ENCODE results near the gene BACH2. TPM values are rescaled to one million over a fixed set of nuclear protein-coding genes. Genes with fewer than 3 reads are reported as not detected.

The BACH2 gene
- total and polyA plus RNA-seq, 4 donors = 0.78 to 17.4 (median 3.2) TPM

GRCh38 chr6:90039911-90040310 is 256.7 kb downstream of the BACH2 start:
- WGBS, 2 donors = 81 to 86% methylated on average over 2 of the region's 2 CpGs
- H3K27me3 ChIP-seq (ENCODE audit: control insufficient read depth in 3 of 3, insufficient read depth in 3 of 3, low read length in 2 of 3) = no peaks in the 10 kb centered on the region
- DNase-seq = no peak
- H3K36me3 ChIP-seq (ENCODE audit: control insufficient read depth in 4 of 4, insufficient read depth in 4 of 4, low read length in 4 of 4) = no peaks in the 10 kb centered on the region
- no peak overlapping the region for H3K9ac ChIP-seq (ENCODE audit: insufficient read depth in 1 of 2, low read length in 2 of 2)
- no peaks in the 10 kb centered on the region for H3K9me3 ChIP-seq (ENCODE audit: control insufficient read depth in 4 of 4, insufficient read depth in 3 of 4, low read length in 3 of 4)
- TF ChIP-seq CTCF (IDR thresholded peaks at IDR 0.05; ENCODE audit: control extremely low read depth, extremely low read depth) = no peak
- no peaks in the 10 kb centered on the region for H3K4me1 ChIP-seq (ENCODE audit: control insufficient read depth in 5 of 5, insufficient read depth in 5 of 5, low read length in 5 of 5)
- H3K27ac ChIP-seq (ENCODE audit: low read depth in 1 of 2, low read length in 1 of 2) = no peak overlapping the region
- H3K4me3 ChIP-seq = no peak overlapping the region
- ATAC-seq (ENCODE audit: insufficient read depth, low FRiP score) = no peak

- H3K27me3 ChIP-seq (ENCODE audit: control insufficient read depth in 3 of 3, insufficient read depth in 3 of 3, low read length in 2 of 3) = no peaks in the 10 kb centered on the region
- ATAC-seq (ENCODE audit: insufficient read depth, low FRiP score) (no peak), DNase-seq (peak in 2 of 3 donors; percentile 60 to 69)
- 94 to 96% methylated on average over 18 of the region's 18 CpGs for WGBS, 2 donors
- no peak overlapping the region for H3K4me3 ChIP-seq
- no peak for TF ChIP-seq CTCF (IDR thresholded peaks at IDR 0.05; ENCODE audit: control extremely low read depth, extremely low read depth)
- no peaks in the 10 kb centered on the region for H3K9me3 ChIP-seq (ENCODE audit: control insufficient read depth in 4 of 4, insufficient read depth in 3 of 4, low read length in 3 of 4)
- no peaks in the 10 kb centered on the region for H3K4me1 ChIP-seq (ENCODE audit: control insufficient read depth in 5 of 5, insufficient read depth in 5 of 5, low read length in 5 of 5)
- no peak overlapping the region for H3K27ac ChIP-seq (ENCODE audit: low read depth in 1 of 2, low read length in 1 of 2)
- no peak overlapping the region for H3K9ac ChIP-seq (ENCODE audit: insufficient read depth in 1 of 2, low read length in 2 of 2)
- H3K36me3 ChIP-seq (ENCODE audit: control insufficient read depth in 4 of 4, insufficient read depth in 4 of 4, low read length in 4 of 4) = no peaks in the 10 kb centered on the region
These were observed 257.5 kb downstream of the BACH2 start for GRCh38 chr6:90038961-90039653.

GRCh38 chr6:90036963-90037362 is 259.7 kb downstream of the BACH2 start:
- Histone ChIP-seq H3K27ac (ENCODE audit: low read depth in 1 of 2, low read length in 1 of 2) (no peak overlapping the region), H3K4me3 (no peak overlapping the region), H3K27me3 (ENCODE audit: control insufficient read depth in 3 of 3, insufficient read depth in 3 of 3, low read length in 2 of 3) (no peaks in the 10 kb centered on the region), H3K9me3 (ENCODE audit: control insufficient read depth in 4 of 4, insufficient read depth in 3 of 4, low read length in 3 of 4) (no peaks in the 10 kb centered on the region), H3K4me1 (ENCODE audit: control insufficient read depth in 5 of 5, insufficient read depth in 5 of 5, low read length in 5 of 5) (no peaks in the 10 kb centered on the region), H3K36me3 (ENCODE audit: control insufficient read depth in 4 of 4, insufficient read depth in 4 of 4, low read length in 4 of 4) (no peaks in the 10 kb centered on the region), H3K9ac (ENCODE audit: insufficient read depth in 1 of 2, low read length in 2 of 2) (peak overlapping the region in 1 of 2 donors; percentile 9)
- ATAC-seq (ENCODE audit: insufficient read depth, low FRiP score) = no peak
- no peak for TF ChIP-seq CTCF (IDR thresholded peaks at IDR 0.05; ENCODE audit: control extremely low read depth, extremely low read depth)
- WGBS, 2 donors = 94 to 95% methylated on average over 3 of the region's 3 CpGs
- DNase-seq = no peak
